IMR-90 (cell line): ENCODE data around the gene NPPA.

Experiments
- CTCF ChIP-seq: conservative IDR thresholded peaks from 2 replicates; pipeline ENCODE4 v1.5.1; 2012; ENCODE audit warnings: mild to moderate bottlenecking, low read depth, low read length, improper control_type of control experiment
- MAFK ChIP-seq: IDR thresholded peaks from 2 replicates; pipeline ENCODE4 v1.6.1; 2012; ENCODE audit warnings: low read depth, low read length, improper control_type of control experiment
- POLR2A ChIP-seq: IDR thresholded peaks from 2 replicates; pipeline ENCODE4 v1.6.1; 2012; ENCODE audit warnings: mild to moderate bottlenecking, low read depth, low read length

- no peak for TF ChIP-seq POLR2A
- no peak for TF ChIP-seq CTCF
- no peak for TF ChIP-seq MAFK
Measured at GRCh38 chr1:11872545-11872944, 25.0 kb upstream of the NPPA start.
